Measurements from ENCODE around the gene GPC4. TPM values are rescaled to one million over a fixed set of nuclear protein-coding genes. Genes with fewer than 3 reads are reported as not detected.

GPC4 gene
- total and polyA plus RNA-seq, 2 experiments from 2014 or later: 124 to 183 TPM

DNA sequence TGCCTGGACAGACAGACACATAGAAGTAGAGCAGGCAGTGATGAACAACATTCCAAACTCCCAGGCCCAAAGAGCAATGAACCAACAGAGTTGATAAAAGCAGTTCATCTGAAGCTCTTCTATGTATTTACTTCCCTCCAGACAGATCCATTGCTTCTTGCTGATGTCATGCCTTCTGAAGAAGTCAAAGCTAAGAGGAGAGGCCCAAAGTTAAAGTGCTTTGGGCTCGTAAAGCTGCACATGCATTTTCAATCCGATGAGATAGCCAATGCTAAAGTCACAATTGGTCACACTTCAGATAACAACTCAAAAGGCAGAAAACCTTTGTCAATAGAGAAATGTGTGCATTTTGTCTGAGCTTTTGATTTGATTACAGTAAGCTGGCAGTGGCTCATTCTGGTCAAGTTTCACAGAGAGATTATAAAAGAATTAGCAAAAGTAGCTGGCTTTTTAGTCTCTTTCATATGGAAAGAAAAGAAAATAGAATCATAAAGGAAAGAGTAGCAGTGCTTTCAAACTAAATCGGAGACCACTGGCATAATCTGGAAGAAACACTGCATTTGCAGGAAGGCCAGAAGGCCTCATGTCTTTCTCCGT, 82.0 kb downstream of the GPC4 start:
- Histone ChIP-seq H3K36me3 (ENCODE audit: insufficient read depth) (peaks cover 4% of the 10 kb centered on the region), H3K79me2 (replicated peaks; ENCODE audit: insufficient read depth) (peaks cover 100% of the 10 kb centered on the region)

More for the DNA sequence above, 82.0 kb downstream of the GPC4 start:
- Mint-ChIP-seq H3K4me3 (no peak overlapping the region), H3K27me3 (ENCODE audit: insufficient read depth, low read depth, poor library complexity) (peaks cover 4% of the 10 kb centered on the region), H3K36me3 (ENCODE audit: low read depth) (peaks cover 31% of the 10 kb centered on the region; the same call in 2 of the 3 replicates), H3K4me1 (peaks cover 43% of the 10 kb centered on the region), H3K27ac (no peak overlapping the region), H3K9me3 (no peaks in the 10 kb centered on the region)
- Histone ChIP-seq H3K9me2 (ENCODE audit: insufficient read depth) (no peaks in the 10 kb centered on the region), H3K4me2 (0 out of 2 replicates have a peak overlapping the region, but pooled peaks have one; percentile 54), H3K27me3 (ENCODE audit: insufficient read depth) (no peaks in the 10 kb centered on the region), H3K4me3 (no peak overlapping the region), H4K20me1 (replicated peaks; ENCODE audit: insufficient read depth) (peaks cover 19% of the 10 kb centered on the region), H3K4me1 (ENCODE audit: insufficient read depth) (peaks cover 15% of the 10 kb centered on the region), H3F3A (replicated peaks; ENCODE audit: low read depth) (no peaks in the 10 kb centered on the region; the same call in 1 of the 2 replicates), H3K27ac (ENCODE audit: low read depth) (no peak overlapping the region), H2AFZ (no peak overlapping the region)
- TF ChIP-seq NANOG (IDR thresholded peaks at IDR 0.05; ENCODE audit: borderline replicate concordance): no peak
- no peak for TF ChIP-seq ZNF331 (CRISPR knock-in tag; IDR thresholded peaks at IDR 0.05; ENCODE audit: low read depth)
- TF ChIP-seq, protein P1, sequence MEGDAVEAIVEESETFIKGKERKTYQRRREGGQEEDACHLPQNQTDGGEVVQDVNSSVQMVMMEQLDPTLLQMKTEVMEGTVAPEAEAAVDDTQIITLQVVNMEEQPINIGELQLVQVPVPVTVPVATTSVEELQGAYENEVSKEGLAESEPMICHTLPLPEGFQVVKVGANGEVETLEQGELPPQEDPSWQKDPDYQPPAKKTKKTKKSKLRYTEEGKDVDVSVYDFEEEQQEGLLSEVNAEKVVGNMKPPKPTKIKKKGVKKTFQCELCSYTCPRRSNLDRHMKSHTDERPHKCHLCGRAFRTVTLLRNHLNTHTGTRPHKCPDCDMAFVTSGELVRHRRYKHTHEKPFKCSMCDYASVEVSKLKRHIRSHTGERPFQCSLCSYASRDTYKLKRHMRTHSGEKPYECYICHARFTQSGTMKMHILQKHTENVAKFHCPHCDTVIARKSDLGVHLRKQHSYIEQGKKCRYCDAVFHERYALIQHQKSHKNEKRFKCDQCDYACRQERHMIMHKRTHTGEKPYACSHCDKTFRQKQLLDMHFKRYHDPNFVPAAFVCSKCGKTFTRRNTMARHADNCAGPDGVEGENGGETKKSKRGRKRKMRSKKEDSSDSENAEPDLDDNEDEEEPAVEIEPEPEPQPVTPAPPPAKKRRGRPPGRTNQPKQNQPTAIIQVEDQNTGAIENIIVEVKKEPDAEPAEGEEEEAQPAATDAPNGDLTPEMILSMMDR (conservative IDR thresholded peaks at IDR 0.05; ENCODE audit: low read depth in 2 of 2): no peak
- TF ChIP-seq EZH2phosphoT487 (IDR thresholded peaks at IDR 0.05; ENCODE audit: unreplicated experiment): no peak
- TF ChIP-seq POLR2AphosphoS5 (IDR thresholded peaks at IDR 0.05; ENCODE audit: low read depth): no peak
- TF ChIP-seq, protein P2, sequence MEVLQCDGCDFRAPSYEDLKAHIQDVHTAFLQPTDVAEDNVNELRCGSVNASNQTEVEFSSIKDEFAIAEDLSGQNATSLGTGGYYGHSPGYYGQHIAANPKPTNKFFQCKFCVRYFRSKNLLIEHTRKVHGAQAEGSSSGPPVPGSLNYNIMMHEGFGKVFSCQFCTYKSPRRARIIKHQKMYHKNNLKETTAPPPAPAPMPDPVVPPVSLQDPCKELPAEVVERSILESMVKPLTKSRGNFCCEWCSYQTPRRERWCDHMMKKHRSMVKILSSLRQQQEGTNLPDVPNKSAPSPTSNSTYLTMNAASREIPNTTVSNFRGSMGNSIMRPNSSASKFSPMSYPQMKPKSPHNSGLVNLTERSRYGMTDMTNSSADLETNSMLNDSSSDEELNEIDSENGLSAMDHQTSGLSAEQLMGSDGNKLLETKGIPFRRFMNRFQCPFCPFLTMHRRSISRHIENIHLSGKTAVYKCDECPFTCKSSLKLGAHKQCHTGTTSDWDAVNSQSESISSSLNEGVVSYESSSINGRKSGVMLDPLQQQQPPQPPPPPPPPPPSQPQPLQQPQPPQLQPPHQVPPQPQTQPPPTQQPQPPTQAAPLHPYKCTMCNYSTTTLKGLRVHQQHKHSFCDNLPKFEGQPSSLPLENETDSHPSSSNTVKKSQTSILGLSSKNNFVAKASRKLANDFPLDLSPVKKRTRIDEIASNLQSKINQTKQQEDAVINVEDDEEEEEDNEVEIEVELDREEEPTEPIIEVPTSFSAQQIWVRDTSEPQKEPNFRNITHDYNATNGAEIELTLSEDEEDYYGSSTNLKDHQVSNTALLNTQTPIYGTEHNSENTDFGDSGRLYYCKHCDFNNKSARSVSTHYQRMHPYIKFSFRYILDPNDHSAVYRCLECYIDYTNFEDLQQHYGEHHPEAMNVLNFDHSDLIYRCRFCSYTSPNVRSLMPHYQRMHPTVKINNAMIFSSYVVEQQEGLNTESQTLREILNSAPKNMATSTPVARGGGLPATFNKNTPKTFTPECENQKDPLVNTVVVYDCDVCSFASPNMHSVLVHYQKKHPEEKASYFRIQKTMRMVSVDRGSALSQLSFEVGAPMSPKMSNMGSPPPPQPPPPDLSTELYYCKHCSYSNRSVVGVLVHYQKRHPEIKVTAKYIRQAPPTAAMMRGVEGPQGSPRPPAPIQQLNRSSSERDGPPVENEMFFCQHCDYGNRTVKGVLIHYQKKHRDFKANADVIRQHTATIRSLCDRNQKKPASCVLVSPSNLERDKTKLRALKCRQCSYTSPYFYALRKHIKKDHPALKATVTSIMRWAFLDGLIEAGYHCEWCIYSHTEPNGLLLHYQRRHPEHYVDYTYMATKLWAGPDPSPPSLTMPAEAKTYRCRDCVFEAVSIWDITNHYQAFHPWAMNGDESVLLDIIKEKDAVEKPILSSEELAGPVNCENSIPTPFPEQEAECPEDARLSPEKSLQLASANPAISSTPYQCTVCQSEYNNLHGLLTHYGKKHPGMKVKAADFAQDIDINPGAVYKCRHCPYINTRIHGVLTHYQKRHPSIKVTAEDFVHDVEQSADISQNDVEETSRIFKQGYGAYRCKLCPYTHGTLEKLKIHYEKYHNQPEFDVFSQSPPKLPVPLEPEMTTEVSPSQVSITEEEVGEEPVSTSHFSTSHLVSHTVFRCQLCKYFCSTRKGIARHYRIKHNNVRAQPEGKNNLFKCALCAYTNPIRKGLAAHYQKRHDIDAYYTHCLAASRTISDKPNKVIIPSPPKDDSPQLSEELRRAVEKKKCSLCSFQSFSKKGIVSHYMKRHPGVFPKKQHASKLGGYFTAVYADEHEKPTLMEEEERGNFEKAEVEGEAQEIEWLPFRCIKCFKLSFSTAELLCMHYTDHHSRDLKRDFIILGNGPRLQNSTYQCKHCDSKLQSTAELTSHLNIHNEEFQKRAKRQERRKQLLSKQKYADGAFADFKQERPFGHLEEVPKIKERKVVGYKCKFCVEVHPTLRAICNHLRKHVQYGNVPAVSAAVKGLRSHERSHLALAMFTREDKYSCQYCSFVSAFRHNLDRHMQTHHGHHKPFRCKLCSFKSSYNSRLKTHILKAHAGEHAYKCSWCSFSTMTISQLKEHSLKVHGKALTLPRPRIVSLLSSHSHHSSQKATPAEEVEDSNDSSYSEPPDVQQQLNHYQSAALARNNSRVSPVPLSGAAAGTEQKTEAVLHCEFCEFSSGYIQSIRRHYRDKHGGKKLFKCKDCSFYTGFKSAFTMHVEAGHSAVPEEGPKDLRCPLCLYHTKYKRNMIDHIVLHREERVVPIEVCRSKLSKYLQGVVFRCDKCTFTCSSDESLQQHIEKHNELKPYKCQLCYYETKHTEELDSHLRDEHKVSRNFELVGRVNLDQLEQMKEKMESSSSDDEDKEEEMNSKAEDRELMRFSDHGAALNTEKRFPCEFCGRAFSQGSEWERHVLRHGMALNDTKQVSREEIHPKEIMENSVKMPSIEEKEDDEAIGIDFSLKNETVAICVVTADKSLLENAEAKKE (CRISPR knock-in tag; IDR thresholded peaks at IDR 0.05): no peak
- TF ChIP-seq CREB1 (CRISPR knock-in tag; IDR thresholded peaks at IDR 0.05; ENCODE audit: low read depth): no peak
- no peak for TF ChIP-seq JUNB (IDR thresholded peaks at IDR 0.05; ENCODE audit: unreplicated experiment)
- no peak for TF ChIP-seq EZH2 (IDR thresholded peaks at IDR 0.05; ENCODE audit: low read depth, unreplicated experiment)
- TF ChIP-seq, protein P3, sequence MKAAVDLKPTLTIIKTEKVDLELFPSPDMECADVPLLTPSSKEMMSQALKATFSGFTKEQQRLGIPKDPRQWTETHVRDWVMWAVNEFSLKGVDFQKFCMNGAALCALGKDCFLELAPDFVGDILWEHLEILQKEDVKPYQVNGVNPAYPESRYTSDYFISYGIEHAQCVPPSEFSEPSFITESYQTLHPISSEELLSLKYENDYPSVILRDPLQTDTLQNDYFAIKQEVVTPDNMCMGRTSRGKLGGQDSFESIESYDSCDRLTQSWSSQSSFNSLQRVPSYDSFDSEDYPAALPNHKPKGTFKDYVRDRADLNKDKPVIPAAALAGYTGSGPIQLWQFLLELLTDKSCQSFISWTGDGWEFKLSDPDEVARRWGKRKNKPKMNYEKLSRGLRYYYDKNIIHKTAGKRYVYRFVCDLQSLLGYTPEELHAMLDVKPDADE (IDR thresholded peaks at IDR 0.05): no peak
- TF ChIP-seq, protein P4, sequence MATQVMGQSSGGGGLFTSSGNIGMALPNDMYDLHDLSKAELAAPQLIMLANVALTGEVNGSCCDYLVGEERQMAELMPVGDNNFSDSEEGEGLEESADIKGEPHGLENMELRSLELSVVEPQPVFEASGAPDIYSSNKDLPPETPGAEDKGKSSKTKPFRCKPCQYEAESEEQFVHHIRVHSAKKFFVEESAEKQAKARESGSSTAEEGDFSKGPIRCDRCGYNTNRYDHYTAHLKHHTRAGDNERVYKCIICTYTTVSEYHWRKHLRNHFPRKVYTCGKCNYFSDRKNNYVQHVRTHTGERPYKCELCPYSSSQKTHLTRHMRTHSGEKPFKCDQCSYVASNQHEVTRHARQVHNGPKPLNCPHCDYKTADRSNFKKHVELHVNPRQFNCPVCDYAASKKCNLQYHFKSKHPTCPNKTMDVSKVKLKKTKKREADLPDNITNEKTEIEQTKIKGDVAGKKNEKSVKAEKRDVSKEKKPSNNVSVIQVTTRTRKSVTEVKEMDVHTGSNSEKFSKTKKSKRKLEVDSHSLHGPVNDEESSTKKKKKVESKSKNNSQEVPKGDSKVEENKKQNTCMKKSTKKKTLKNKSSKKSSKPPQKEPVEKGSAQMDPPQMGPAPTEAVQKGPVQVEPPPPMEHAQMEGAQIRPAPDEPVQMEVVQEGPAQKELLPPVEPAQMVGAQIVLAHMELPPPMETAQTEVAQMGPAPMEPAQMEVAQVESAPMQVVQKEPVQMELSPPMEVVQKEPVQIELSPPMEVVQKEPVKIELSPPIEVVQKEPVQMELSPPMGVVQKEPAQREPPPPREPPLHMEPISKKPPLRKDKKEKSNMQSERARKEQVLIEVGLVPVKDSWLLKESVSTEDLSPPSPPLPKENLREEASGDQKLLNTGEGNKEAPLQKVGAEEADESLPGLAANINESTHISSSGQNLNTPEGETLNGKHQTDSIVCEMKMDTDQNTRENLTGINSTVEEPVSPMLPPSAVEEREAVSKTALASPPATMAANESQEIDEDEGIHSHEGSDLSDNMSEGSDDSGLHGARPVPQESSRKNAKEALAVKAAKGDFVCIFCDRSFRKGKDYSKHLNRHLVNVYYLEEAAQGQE (IDR thresholded peaks at IDR 0.05; ENCODE audit: unreplicated experiment): no peak
- TF ChIP-seq STAT1 (IDR thresholded peaks at IDR 0.05; ENCODE audit: unreplicated experiment): no peak
- TF ChIP-seq ZNF114 (CRISPR knock-in tag; IDR thresholded peaks at IDR 0.05): no peak
- no peak for DNase-seq (ENCODE audit: low spot score)
- ATAC-seq: no peak

All from GM23338 (cell line).